ENCODE results near the gene ZNF597.

DNA sequence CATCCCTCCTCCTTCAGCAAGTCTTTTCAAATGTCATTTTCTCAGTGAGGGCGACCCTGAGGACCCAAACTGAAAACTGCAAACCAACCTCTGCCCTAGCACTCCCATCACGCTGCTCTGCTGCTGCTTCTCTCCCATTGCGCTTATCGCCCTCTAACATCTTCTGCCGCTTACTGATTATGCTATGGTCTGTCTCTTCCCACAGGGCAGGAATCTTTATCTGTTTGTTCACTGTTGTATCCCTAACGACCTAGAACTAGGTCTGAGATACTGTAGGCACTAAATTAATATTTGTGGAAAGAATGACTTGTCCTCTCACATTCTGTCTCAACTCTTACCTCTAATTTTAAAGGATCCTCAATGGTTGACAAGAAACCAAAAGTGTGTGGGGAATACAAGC, 55.0 kb downstream of the ZNF597 start:
- no peak for TF ChIP-seq POLR2A (IDR thresholded peaks at IDR 0.05; ENCODE audit: extremely low read depth, insufficient read length)
- TF ChIP-seq, protein P1, sequence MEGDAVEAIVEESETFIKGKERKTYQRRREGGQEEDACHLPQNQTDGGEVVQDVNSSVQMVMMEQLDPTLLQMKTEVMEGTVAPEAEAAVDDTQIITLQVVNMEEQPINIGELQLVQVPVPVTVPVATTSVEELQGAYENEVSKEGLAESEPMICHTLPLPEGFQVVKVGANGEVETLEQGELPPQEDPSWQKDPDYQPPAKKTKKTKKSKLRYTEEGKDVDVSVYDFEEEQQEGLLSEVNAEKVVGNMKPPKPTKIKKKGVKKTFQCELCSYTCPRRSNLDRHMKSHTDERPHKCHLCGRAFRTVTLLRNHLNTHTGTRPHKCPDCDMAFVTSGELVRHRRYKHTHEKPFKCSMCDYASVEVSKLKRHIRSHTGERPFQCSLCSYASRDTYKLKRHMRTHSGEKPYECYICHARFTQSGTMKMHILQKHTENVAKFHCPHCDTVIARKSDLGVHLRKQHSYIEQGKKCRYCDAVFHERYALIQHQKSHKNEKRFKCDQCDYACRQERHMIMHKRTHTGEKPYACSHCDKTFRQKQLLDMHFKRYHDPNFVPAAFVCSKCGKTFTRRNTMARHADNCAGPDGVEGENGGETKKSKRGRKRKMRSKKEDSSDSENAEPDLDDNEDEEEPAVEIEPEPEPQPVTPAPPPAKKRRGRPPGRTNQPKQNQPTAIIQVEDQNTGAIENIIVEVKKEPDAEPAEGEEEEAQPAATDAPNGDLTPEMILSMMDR (IDR thresholded peaks at IDR 0.05; ENCODE audit: low read depth, low read length) = no peak
